Stimulated activated CD8-positive, alpha-beta memory T cell treated with anti-CD3 and anti-CD28 coated beads, Interleukin-4, amount 100 ng/mL, for 24 hours (primary cell): ENCODE measurements around the gene LRAT.

Experiments
- DNase-seq: peaks from one replicate; pipeline ENCODE4 v3.0.0-alpha.2; 2020; ENCODE audit warnings: low read depth

LRAT gene

GRCh38 chr4:154778264-154778663 is 34.5 kb downstream of the LRAT start:
- no peak for DNase-seq

DNA sequence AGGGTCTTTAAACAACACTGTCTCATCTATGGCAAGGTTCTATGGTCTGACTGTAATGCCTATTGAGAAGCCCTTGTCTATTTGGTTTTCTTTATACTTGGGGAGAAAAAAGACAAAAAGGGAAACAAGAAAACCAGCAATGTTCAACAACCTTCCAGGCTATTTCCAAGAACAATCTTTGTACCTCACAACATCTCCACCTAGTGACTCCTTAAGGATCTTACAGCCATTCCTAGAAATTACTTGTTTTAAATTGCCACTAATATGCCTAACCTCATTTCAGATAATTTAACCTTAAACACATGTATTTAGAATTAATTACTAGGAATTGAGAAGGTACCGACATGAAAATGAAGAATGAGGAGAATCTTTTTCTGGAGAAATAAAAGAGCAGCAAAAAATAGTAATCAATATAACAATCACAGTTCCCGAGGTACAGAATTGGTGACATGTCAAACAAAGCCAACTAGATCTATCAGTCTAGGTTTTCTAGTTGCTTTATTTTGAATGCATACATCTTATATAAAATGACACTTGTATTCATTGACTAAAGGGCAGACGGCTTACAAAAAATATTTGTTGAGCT is 35.7 kb downstream of the LRAT start:
- DNase-seq = no peak

DNA sequence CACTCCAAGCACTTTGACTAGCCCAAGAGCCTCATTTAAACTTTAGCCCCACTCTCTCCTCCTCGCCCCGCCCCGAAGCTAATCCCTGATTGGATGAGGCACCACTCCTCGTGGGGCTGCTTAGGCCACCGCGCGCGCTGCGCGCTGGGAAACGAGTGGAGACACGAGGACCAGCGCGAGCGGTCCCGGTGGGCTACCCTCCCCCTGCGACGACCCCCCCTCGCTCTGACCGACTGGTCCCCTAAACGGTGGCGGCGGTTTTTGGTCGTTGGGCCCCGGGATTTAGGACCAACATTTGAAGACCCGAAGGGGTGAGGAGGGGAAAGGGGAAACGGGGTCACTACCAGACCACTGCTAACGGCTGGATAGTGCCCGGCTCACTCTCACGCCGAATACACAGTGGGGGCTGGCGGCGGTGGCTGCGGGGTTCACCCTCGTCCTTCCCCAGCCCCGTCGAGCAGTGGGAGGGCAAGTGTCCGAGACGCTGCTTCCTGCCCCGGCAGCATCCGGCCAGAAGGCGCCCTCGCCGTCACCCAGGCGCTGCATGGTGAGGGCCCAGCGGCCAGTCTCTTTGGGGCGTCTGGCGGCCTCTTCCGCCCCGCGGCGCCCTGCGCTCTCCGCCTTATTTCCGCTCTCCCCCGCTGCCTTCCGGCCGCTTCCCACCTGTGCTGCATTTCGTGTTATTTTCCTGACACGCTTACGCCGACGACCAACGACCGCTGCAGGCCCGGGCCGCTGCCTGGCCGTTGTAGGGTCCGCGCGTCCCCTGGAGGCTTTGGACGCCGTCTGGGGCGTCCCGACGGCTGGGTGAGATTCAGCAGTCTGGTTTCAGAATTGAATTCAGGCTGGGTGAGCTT is 37.6 kb downstream of the LRAT start, which contains the start of gene RBM46:
TSS of gene RBM46 (plus strand) at position 147 of the 857 bp plus-strand sequence. CDS start 15,481 bp downstream, outside the sequence.
- DNase-seq = no peak

- DNase-seq = no peak
Observed at GRCh38 chr4:154781983-154782293, 38.1 kb downstream of the LRAT start.
